Ascending aorta (tissue), 2 donors: Measurements from ENCODE around the gene AANAT. TPM values are rescaled to one million over a fixed set of nuclear protein-coding genes. Genes with fewer than 3 reads are reported as not detected.

ENCODE experiments used
- DNase-seq, 2 donors: peaks; one replicate each; pipeline ENCODE4 v3.0.0-alpha.2; 2019; ENCODE audit warnings: low spot score in 2 of 2
- H3K27ac ChIP-seq, 2 donors: fragments of 200-600 bp; sonication (generic); one replicate each; pipeline ENCODE4 v1.5.1; 2016 to 2017; ENCODE audit warnings: mild to moderate bottlenecking in 1 of 2
- H3K27me3 ChIP-seq: fragments of 200-600 bp; sonication (generic); one replicate; pipeline ENCODE4 v1.5.1; 2017
- H3K36me3 ChIP-seq, 2 donors: fragments of 200-600 bp; sonication (generic); one replicate each; pipeline ENCODE4 v1.5.1; 2016
- H3K4me1 ChIP-seq, 2 donors: fragments of 200-600 bp; sonication (generic); one replicate each; pipeline ENCODE4 v1.5.1; 2016 to 2017; ENCODE audit warnings: mild to moderate bottlenecking in 1 of 2
- H3K4me3 ChIP-seq, 2 donors: fragments of 200-600 bp; sonication (generic); one replicate each; pipeline ENCODE4 v1.5.1; 2016 to 2017; ENCODE audit warnings: mild to moderate bottlenecking in 1 of 2
- H3K9me3 ChIP-seq, 2 donors: fragments of 200-600 bp; sonication (generic); one replicate each; pipeline ENCODE4 v1.5.1; 2016
- intact Hi-C: fragments of 100-400 bp; cut with DNase I; formaldehyde crosslinking; loops from one replicate; pipeline ENCODE4 v1.15.1; 2023
- total RNA-seq: library from RNA; depleted of rRNA; stranded (reverse); fragments of >200 nt; gene quantifications from one replicate; pipeline ENCODE4 v1.1.0, GENCODE V29; 2016
- TF ChIP-seq, protein P1 (sequence below), 3 experiments: fragments of 200-600 bp in 2 of 3; fragments of 450-650 bp in 1 of 3; sonication (generic) in 2 of 3; IDR thresholded peaks; one replicate each; pipeline ENCODE4 v1.5.1; 2016 to 2019; ENCODE audit warnings: antibody characterized with exemption in 3 of 3, mild to moderate bottlenecking in 1 of 3, moderate library complexity in 1 of 3

Gene AANAT
- total RNA-seq, 1 donor from 2014 or later, result not detected

DNA sequence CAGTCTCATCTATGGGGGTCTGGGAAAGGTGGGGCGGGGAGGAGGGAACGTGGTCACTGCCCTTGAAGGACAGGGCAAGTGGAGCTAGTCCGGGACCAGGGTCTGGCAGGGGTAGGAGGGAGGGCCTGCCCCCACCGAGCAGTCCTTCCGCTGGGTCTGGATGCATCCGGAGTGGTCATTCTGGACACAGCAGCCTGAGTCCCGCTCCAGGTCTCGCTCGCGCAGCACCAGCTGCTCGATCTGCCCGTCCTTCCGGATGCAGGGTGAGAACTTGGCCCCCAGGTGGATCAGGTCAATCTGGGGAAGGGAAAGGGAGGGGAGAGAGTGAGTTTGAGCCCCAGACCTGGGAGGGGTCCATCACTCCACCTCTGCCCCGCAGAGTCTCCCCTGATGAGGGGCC is 6.8 kb downstream of the AANAT start:
- Histone ChIP-seq H3K4me1 (no peaks in the 10 kb centered on the region), H3K27ac (no peak overlapping the region), H3K9me3 (no peaks in the 10 kb centered on the region), H3K27me3 (no peaks in the 10 kb centered on the region), H3K36me3 (peaks cover 15 to 18% of the 10 kb centered on the region in 2 donors), H3K4me3 (no peak overlapping the region)
- DNase-seq, result no peak
- TF ChIP-seq, protein P1, sequence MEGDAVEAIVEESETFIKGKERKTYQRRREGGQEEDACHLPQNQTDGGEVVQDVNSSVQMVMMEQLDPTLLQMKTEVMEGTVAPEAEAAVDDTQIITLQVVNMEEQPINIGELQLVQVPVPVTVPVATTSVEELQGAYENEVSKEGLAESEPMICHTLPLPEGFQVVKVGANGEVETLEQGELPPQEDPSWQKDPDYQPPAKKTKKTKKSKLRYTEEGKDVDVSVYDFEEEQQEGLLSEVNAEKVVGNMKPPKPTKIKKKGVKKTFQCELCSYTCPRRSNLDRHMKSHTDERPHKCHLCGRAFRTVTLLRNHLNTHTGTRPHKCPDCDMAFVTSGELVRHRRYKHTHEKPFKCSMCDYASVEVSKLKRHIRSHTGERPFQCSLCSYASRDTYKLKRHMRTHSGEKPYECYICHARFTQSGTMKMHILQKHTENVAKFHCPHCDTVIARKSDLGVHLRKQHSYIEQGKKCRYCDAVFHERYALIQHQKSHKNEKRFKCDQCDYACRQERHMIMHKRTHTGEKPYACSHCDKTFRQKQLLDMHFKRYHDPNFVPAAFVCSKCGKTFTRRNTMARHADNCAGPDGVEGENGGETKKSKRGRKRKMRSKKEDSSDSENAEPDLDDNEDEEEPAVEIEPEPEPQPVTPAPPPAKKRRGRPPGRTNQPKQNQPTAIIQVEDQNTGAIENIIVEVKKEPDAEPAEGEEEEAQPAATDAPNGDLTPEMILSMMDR (IDR thresholded peaks at IDR 0.05), result no peak
- intact Hi-C loops, result no loop called here

DNA sequence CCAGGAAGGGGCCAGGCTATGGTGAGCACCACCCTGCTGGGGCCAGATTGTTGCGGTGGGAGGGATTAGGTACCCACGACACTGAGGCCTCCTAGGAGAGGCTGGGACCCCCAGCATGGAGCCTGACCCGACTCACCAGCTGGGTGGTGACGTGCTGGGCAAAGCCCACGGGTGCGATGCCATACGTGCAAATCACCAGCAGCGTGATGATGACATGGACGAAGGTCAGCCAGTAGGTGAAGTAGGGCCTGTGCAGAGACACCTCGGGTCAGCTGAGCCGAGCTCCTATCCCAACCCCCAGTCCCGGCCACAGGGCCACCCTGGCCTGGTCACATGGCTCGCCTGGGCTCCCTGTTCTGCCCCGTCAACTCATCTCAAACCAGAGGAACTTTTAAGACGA is 7.5 kb downstream of the AANAT start:
- DNase-seq, result no peak
- TF ChIP-seq, protein P1 (IDR thresholded peaks at IDR 0.05), result no peak
- intact Hi-C loops, result no loop called here

DNA sequence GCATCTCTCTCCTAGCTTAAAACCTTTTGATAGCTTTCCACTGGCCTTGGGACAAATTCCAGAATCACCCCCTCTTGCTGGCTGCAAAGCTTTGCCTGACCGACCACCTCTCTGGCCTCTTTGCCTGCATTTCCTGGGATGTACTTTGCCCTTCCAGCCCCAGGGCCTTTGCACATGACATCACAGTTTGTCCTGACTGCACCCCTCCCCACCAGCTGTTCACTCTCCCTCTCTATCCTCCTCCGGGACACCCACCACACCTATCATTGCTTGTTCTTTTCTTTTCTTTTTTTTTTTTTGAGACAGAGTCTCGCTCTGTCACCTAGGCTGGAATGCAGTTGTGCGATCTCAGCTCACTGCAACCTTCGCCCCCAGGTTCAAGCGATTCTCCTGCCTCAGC is 7.9 kb downstream of the AANAT start:
- no peak overlapping the region for H3K27ac ChIP-seq
- DNase-seq, result no peak
- H3K9me3 ChIP-seq, result no peaks in the 10 kb centered on the region
- TF ChIP-seq, protein P1 (IDR thresholded peaks at IDR 0.05), result no peak
- no peak overlapping the region for H3K4me3 ChIP-seq
- H3K36me3 ChIP-seq, result peaks cover 15 to 18% of the 10 kb centered on the region in 2 donors
- H3K27me3 ChIP-seq, result no peaks in the 10 kb centered on the region
- intact Hi-C loops, result no loop called here
- no peaks in the 10 kb centered on the region for H3K4me1 ChIP-seq

More for the DNA sequence above, 7.5 kb downstream of the AANAT start:
- H3K4me3 ChIP-seq, result no peak overlapping the region
- H3K27ac ChIP-seq, result no peak overlapping the region
- no peaks in the 10 kb centered on the region for H3K4me1 ChIP-seq
- no peaks in the 10 kb centered on the region for H3K9me3 ChIP-seq
- H3K36me3 ChIP-seq, result peaks cover 15 to 18% of the 10 kb centered on the region in 2 donors
- H3K27me3 ChIP-seq, result no peaks in the 10 kb centered on the region

DNA sequence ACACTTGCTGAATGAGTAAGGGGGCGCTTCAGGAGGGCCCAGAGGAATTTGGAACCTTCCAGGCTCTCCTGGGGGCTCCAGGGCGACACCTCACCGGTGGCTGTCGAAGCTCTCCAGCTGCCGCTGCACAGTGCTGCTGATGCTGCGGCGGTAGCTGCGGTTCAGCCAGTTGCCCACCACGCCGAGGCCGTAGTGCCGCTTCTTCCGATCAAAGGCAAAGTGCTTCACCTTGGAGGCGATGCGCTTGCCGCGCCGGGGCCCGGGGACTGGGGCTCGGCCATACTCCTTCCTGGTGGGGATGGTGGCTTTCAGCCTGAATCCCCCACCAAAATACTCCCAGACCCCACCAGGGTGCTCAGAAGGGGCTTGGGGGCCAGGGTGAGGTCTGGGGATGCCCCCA is 9.3 kb downstream of the AANAT start:
- Histone ChIP-seq H3K36me3 (peaks cover 15 to 18% of the 10 kb centered on the region in 2 donors), H3K27me3 (no peaks in the 10 kb centered on the region), H3K4me3 (no peak overlapping the region), H3K27ac (no peak overlapping the region), H3K4me1 (no peaks in the 10 kb centered on the region), H3K9me3 (no peaks in the 10 kb centered on the region)
- no peak for DNase-seq
- intact Hi-C loops, result no loop called here
- TF ChIP-seq, protein P1 (IDR thresholded peaks at IDR 0.05), result no peak

DNA sequence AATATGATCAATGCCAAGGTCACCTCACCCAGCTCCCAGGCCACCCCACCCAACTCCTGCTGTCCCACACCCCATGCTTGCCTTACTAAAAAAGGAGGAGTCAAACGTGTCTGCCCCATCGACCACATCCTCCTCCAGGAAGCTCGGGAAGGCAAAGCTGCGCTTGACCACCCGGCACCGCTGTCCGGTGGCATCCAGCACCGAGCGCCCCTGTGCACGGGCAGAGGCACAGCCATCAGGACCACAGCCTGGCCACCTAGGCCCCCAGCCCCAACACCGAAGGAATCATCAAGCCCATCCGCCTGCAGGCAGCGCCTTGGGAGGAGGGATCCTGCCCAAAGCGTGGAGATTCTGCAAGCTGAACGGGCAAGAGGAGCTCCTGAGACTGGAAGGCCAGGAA is 10.2 kb downstream of the AANAT start:
- no peaks in the 10 kb centered on the region for H3K4me1 ChIP-seq
- no peak overlapping the region for H3K27ac ChIP-seq
- H3K27me3 ChIP-seq, result no peaks in the 10 kb centered on the region
- no peak overlapping the region for H3K4me3 ChIP-seq
- H3K36me3 ChIP-seq, result peaks cover 12 to 15% of the 10 kb centered on the region in 2 donors
- H3K9me3 ChIP-seq, result no peaks in the 10 kb centered on the region
- DNase-seq, result no peak
- TF ChIP-seq, protein P1 (IDR thresholded peaks at IDR 0.05), result no peak
- intact Hi-C loops, result no loop called here

- intact Hi-C loops, result no loop called here
- DNase-seq, result no peak
- H3K36me3 ChIP-seq, result peaks cover 10 to 11% of the 10 kb centered on the region in 2 donors
- H3K4me1 ChIP-seq, result no peaks in the 10 kb centered on the region
- TF ChIP-seq, protein P1 (IDR thresholded peaks at IDR 0.05), result no peak
- no peaks in the 10 kb centered on the region for H3K27me3 ChIP-seq
- no peaks in the 10 kb centered on the region for H3K9me3 ChIP-seq
- H3K4me3 ChIP-seq, result no peak overlapping the region
- H3K27ac ChIP-seq, result no peak overlapping the region
Observed at GRCh38 chr17:76478097-76478496, 10.7 kb downstream of the AANAT start.
